HG03439 (cell line): ENCODE measurements around the gene GRIK4.

Source experiments
- ATAC-seq: cut with Tn5 transposase; IDR thresholded peaks from one replicate; pipeline ENCODE4 v1.9.1; 2021; ENCODE audit warnings: mild to moderate bottlenecking, moderate library complexity; ENCODE audit not compliant: unreplicated experiment

GRIK4 gene

GRCh38 chr11:120657306-120658070 lies 145.9 kb downstream of the GRIK4 start:
- peak; percentile 59 for ATAC-seq

- peak; percentile 46 for ATAC-seq
These were observed 146.5 kb downstream of the GRIK4 start for GRCh38 chr11:120658071-120658423.

GRCh38 chr11:120659076-120659475 lies 147.5 kb downstream of the GRIK4 start:
- no peak for ATAC-seq

DNA sequence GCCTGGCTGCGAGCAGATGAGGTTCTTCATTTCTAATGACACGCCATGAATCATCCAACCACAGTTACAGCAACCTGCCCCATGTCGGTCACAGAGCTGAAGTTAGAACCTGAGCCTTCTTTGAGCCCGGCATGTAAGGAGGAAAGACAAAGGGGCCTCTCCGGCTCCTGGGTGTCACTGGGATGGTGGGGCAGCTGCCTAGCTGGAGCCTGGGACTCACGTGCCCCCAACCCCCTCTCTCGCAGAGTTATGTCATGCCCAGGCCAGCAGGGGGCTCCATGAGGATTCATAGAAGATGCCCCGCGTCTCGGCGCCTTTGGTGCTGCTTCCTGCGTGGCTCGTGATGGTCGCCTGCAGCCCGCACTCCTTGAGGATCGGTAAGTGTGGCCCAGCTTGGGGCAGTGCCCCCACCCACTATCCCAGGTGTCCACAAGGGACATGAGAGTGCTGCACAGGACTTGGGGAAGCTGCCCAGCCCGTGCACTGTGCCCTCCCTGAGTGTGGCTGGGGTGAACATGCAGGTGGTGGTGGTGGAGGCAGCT lies 148.5 kb downstream of the GRIK4 start:
- ATAC-seq: no peak

GRCh38 chr11:120662071-120662676 lies 150.6 kb downstream of the GRIK4 start:
- no peak for ATAC-seq

DNA sequence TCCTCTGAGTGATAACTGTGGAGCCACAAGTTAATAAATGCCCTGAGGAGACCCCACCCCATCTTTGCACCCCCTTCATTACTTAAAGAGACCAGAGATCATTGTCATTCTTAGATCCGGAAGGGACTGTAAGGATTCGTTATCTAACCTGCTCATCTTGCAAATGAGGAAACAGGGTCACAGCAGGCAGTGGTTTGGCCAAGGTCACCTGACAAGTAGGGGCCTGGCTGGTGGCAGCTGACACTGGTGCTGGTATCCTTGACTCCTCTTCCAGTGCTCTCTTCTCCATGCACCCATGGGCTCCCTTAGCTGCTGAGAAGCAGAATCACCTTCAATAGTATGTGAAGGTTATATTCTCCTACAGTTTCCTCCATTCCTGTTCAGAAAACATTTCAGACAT lies 151.6 kb downstream of the GRIK4 start:
- no peak for ATAC-seq

DNA sequence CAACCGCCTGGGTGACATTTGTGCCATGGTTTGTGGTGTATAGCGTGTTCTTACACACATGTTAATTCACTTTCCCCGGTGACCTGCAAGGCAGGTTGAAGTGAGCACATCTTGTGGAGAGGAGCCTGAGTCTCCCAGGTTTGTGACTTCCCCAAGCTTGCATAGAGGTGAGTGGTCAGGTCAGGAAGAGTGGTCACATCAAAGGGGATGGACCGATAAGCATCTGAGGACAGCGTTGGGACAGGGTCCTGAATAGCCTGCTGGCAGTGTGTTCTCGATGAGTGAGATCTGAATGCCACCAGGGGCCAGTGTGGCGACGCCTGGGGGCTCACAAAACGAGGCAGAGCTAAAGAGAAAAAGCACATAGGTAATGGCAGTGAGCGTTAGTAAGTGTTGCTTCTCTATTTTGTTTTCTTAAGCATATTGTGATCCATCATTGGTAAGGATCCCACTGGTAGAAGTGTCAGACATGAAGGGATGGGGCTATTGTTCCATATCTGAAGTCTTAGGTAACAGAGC lies 154.6 kb downstream of the GRIK4 start:
- ATAC-seq: no peak

DNA sequence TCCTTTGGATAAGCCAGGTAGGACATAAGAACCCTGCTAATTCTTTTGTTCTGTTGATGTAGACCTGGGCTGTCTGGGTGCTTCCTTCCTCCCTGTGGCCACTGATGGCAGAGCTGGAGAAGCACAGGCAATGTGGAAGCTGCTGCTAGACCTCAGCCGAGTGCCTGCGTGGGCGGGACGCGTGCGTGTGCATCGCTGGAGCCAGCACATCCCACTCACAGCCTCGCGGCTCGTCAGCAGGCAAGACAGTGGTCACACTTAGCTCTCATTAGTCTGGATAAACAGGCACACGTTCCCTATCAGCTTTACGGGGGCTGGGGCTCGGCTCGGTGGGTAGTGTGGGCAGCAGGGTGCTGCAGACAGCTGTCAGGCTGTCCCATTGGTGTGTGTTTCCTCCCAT lies 155.7 kb downstream of the GRIK4 start:
- no peak for ATAC-seq

DNA sequence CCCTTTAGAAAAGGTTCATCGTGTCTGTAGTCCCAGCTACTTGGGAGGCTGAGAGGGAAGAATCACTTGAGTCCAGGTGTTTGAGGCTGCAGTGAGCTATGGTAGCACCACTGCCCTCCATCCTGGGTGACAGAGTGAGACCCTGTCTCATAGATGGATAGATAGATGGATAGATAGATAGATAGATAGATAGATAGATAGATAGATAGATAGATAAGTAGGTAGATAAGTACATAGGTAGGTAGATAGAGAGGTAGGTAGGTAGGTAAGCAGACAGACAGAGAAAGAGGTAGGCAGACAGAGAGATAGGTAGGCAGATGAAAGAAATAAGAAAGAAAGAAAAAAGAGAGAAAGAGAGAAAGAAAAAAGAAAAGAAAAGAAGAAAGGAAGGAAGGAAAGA lies 156.4 kb downstream of the GRIK4 start:
- no peak for ATAC-seq

DNA sequence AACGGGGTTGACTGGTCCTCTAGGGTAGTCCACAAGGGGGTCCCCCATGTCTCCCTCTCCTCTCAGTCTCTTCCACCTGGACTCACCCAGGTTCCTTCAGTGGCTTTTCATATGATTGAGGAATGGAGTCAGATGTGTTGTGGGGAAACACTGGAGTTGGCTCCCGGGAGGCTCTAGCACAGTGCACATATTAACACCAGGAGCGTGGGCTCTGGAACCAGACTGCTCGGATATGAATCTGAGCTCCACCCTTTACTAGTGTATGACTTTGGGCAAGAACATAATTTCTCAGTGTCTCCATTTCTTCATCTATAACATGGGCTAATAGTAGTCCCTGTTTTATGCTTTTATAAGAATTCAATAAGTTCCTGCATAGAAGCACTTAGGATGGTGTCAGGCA lies 157.0 kb downstream of the GRIK4 start:
- no peak for ATAC-seq

DNA sequence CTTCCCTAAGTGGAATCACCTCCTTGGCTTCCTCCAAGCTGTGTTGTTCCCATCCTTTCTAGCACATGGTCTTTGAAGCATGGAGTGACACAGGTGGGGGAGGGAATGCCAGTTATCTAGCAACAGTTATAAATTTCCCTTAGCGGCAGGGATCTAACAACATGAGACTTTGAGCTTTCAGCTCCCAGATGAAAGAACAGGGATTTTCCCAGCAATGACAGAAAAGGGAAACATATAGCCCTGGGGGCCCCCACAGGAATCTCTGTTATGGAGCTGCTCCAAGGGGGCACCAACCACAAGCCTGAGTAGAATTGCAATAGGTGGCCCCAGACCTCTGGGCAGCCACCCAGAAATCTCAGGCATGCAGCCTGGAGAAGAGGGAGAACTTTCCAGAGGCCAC lies 163.0 kb downstream of the GRIK4 start:
- ATAC-seq: no peak

GRCh38 chr11:120675171-120675570 lies 163.6 kb downstream of the GRIK4 start:
- no peak for ATAC-seq

DNA sequence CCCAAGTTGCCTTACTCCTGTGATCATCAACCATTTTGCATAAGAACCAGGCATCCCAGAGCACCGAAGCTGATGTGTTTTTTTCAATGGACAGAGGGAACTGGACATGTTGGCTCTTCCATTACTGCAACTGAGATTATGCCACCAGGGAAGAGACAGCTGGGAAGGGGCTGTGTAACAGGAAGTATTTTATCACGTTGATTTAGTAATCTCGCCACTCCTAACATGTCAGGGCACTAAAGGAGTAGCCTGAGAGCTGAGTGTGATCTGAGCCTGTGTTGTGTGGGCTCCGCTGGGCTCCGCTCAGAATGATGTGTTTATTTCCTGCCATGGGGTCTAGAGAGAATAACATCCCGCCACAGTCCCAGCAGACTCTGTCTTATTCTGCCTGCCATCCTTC lies 165.4 kb downstream of the GRIK4 start:
- ATAC-seq: no peak

DNA sequence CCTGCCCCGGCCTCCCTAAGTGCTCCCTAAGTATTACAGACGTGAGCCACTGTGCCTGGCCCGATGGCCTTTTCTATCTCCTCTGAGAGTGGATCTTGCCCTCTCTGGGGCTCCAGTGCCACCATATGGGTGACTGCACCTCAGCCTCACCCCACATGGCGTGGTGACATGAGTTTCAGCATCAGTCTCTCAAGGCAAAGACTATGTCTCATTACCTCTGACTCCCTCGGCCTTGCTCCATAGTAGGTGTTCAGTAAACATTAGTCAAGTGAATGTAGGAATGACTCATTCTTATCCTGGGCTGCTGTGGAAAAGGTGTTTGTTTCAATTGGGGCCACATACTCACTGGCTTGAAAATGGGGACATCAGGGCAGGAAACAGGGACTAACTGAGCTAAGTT lies 168.8 kb downstream of the GRIK4 start:
- ATAC-seq: no peak

- ATAC-seq: no peak
These were observed 170.1 kb downstream of the GRIK4 start for GRCh38 chr11:120681434-120682331.

GRCh38 chr11:120682332-120682649 lies 170.7 kb downstream of the GRIK4 start:
- no peak for ATAC-seq

DNA sequence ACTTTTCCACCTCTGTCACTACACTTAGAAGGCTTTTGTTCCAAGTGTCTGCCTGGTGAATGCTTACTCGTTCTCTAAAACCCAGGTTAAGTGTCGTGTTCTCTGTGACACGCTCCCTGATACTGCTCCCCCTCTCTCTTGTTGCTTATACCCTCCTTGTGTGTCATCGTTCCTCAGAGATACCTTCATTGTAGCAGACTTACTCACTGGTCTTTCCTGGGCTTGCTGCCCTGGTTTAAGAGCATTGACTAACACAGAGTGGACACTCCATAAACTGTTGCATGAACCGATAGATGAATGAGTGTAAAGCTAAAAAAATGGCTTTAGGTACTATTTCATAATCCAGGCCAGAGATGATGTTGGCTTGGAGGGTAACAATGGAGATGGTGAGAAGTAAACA lies 171.3 kb downstream of the GRIK4 start:
- no peak for ATAC-seq

- no peak for ATAC-seq
These were observed 175.0 kb downstream of the GRIK4 start for GRCh38 chr11:120686516-120686915.

DNA sequence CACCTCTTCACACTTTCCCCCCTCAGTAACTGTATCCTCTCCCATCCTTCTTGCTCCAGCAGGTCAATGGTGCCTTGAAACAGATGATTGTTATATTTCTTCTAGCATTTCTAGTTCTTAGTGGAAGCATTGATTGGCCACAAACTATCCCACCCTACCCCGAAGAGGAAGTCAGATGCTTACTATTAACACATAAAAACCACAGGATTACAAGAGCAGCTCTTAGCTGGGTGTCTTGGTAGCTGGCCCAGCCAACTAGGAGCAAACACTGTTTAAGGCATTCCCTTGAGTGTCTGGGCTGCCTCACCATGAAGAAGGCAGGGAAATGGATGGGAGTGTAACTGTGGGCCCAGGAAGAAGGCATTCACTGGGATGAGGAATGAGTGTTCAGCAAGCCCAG lies 176.6 kb downstream of the GRIK4 start:
- ATAC-seq: no peak

GRCh38 chr11:120689596-120690275 lies 178.2 kb downstream of the GRIK4 start:
- no peak for ATAC-seq

- ATAC-seq: no peak
These were observed 178.9 kb downstream of the GRIK4 start for GRCh38 chr11:120690406-120690805.
